HepG2 (cell line): ENCODE measurements around the gene NDUFAF8. TPM values are rescaled to one million over a fixed set of nuclear protein-coding genes. Genes with fewer than 3 reads are reported as not detected.
A peak's percentile ranks its signal among the peaks of the same experiment; 100 is the strongest.

Experiments used
- ATAC-seq: fragments of 200-7000 bp; cut with Tn5 transposase; 3 replicates; pipeline ENCODE4 v1.9.1; 2020; ENCODE audit warnings: mild to moderate bottlenecking, moderate library complexity
- BruUV-seq: library from RNA; stranded (reverse); fragments of 400-500 nt; replicated peaks from 2 replicates; lab custom pipeline; 2021; lab: Mats Ljungman, UMichigan
- CTCF ChIA-PET: fragments of 300-600 bp; formaldehyde crosslinking; extraction: SDS; loops from one replicate; lab custom pipeline; 2021; ENCODE audit warnings: low total read pairs, inconsistent platforms, low intra/inter-chr PET ratio; lab: Yijun Ruan, JAX
- POLR2A ChIA-PET: fragments of 350-600 bp; sonication (Branson Sonifier 250); formaldehyde crosslinking; loops from one replicate; lab custom pipeline; 2020; ENCODE audit warnings: antibody characterized with exemption, inconsistent platforms; lab: Yijun Ruan, JAX
- DNase-seq: peaks from one replicate; pipeline ENCODE4 v3.0.0-alpha.2; 2015; ENCODE audit warnings: low spot score
- FAIRE-seq: peaks from 3 replicates; lab custom pipeline; 2011; peaks lifted over from hg19 to GRCh38; lab: Jason Lieb, UNC
- H2AFZ ChIP-seq: one replicate; pipeline ENCODE4 v1.6.1; 2011; ENCODE audit warnings: low read length, inconsistent platforms
- H3K27ac ChIP-seq: fragments of 300-600 bp; 3 replicates; pipeline ENCODE4 v1.8.0; 2011; ENCODE audit warnings: mixed run types, mild to moderate bottlenecking, mixed read lengths, low read length, inconsistent platforms; ENCODE audit not compliant: insufficient read depth; ENCODE audit errors: extremely low read length
- H3K27me3 ChIP-seq, 2 experiments: fragments of 200-600 bp in 1 of 2; 2 replicates in 1 of 2; 3 replicates in 1 of 2; pipeline versions ENCODE4 v1.6.0 to v1.8.0; 2011; ENCODE audit warnings: low read length in 2 of 2, mild to moderate bottlenecking in 2 of 2, moderate library complexity in 2 of 2, inconsistent platforms in 1 of 2; ENCODE audit not compliant: insufficient read depth in 2 of 2, control insufficient read depth in 1 of 2
- H3K36me3 ChIP-seq, 2 experiments: fragments of 200-600 bp in 1 of 2; replicated peaks in 1 of 2; 2 replicates in 1 of 2; 3 replicates in 1 of 2; pipeline versions ENCODE4 v1.5.1 to v1.8.0; 2011; ENCODE audit warnings: low read length in 2 of 2, inconsistent platforms in 1 of 2; ENCODE audit not compliant: insufficient read depth in 2 of 2, control insufficient read depth in 1 of 2
- H3K4me1 ChIP-seq: 2 replicates; pipeline ENCODE4 v1.5.1; 2012; ENCODE audit warnings: low read length, inconsistent platforms; ENCODE audit not compliant: insufficient read depth
- H3K4me2 ChIP-seq: 2 replicates; pipeline ENCODE4 v1.6.0; 2011; ENCODE audit warnings: low read depth, low read length, inconsistent platforms
- H3K4me3 ChIP-seq, 3 experiments: fragments of 200-600 bp in 1 of 3; sonication (generic), shearing (Covaris generic) in 1 of 3; replicated peaks in 1 of 3; 2 replicates each; pipeline ENCODE4 v1.5.1; 2011 to 2016; ENCODE audit warnings: low read length in 3 of 3, inconsistent platforms in 2 of 3, low read depth in 2 of 3, mild to moderate bottlenecking in 2 of 3, control low read depth in 1 of 3, mixed read lengths in 1 of 3; ENCODE audit not compliant: insufficient read depth in 1 of 3
- H3K79me2 ChIP-seq: one replicate; pipeline ENCODE4 v1.6.1; 2011; ENCODE audit warnings: low read length, inconsistent platforms; ENCODE audit not compliant: insufficient read depth
- H3K9ac ChIP-seq: 2 replicates; pipeline ENCODE4 v1.6.0; 2011; ENCODE audit warnings: mild to moderate bottlenecking, low read depth, low read length, inconsistent platforms; ENCODE audit not compliant: insufficient read depth
- H3K9me3 ChIP-seq: 2 replicates; pipeline ENCODE4 v1.5.1; 2012; ENCODE audit warnings: mild to moderate bottlenecking, low read length
- H4K20me1 ChIP-seq: 2 replicates; pipeline ENCODE4 v1.6.0; 2011; ENCODE audit warnings: inconsistent platforms, mild to moderate bottlenecking, low read length, moderate library complexity; ENCODE audit not compliant: insufficient read depth
- CEBPB ChIP-seq: IDR thresholded peaks from 2 replicates; pipeline ENCODE4 v1.6.1; 2011; ENCODE audit warnings: low read depth, low read length, improper control_type of control experiment, borderline replicate concordance
- RORA ChIP-seq: sonication (generic); formaldehyde crosslinking; IDR thresholded peaks from 2 replicates; pipeline ENCODE4 v1.5.0; 2020; ENCODE audit warnings: mild to moderate bottlenecking, missing genetic modification reagents, moderate library complexity
- SIN3B ChIP-seq: fragments of 150-350 bp; IDR thresholded peaks from 2 replicates; pipeline ENCODE4 v1.6.1; 2014; ENCODE audit warnings: low read length
- SMAD9 ChIP-seq: sonication (generic); formaldehyde crosslinking; IDR thresholded peaks from 2 replicates; pipeline ENCODE4 v1.5.1; 2020; ENCODE audit warnings: mild to moderate bottlenecking, missing genetic modification reagents
- SMARCC2 ChIP-seq: fragments of 450-650 bp; IDR thresholded peaks from 2 replicates; pipeline ENCODE4 v1.6.1; 2017; ENCODE audit warnings: antibody characterized with exemption, mild to moderate bottlenecking
- SP4 ChIP-seq: sonication (generic); formaldehyde crosslinking; IDR thresholded peaks from 2 replicates; pipeline ENCODE4 v1.8.1; 2023; ENCODE audit warnings: mild to moderate bottlenecking, missing genetic modification reagents
- SSRP1 ChIP-seq: IDR thresholded peaks from 2 replicates; pipeline ENCODE4 v1.6.1; 2016; ENCODE audit warnings: control low read depth
- ZC3H4 ChIP-seq: sonication (generic); formaldehyde crosslinking; IDR thresholded peaks from 2 replicates; pipeline ENCODE4 v1.4.0; 2020; ENCODE audit warnings: missing genetic modification reagents, borderline replicate concordance
- ZFP1 ChIP-seq: IDR thresholded peaks from 2 replicates; pipeline ENCODE4 v1.6.1; 2016
- ZFP36L2 ChIP-seq: sonication (generic); formaldehyde crosslinking; IDR thresholded peaks from 2 replicates; pipeline ENCODE4 v1.4.0; 2020; ENCODE audit warnings: missing genetic modification reagents
- ZHX1 ChIP-seq: sonication (generic); formaldehyde crosslinking; IDR thresholded peaks from 2 replicates; pipeline ENCODE4 v1.8.1; 2022; ENCODE audit warnings: low read depth, mild to moderate bottlenecking, missing genetic modification reagents
- ZNF383 ChIP-seq: sonication (generic); formaldehyde crosslinking; IDR thresholded peaks from 2 replicates; pipeline ENCODE4 v1.4.0; 2020; ENCODE audit warnings: missing genetic modification reagents, mild to moderate bottlenecking, borderline replicate concordance
- ZNF503 ChIP-seq: sonication (generic); formaldehyde crosslinking; IDR thresholded peaks from 2 replicates; pipeline ENCODE4 v1.4.0; 2020; ENCODE audit warnings: missing genetic modification reagents
- ZNF691 ChIP-seq: sonication (generic); formaldehyde crosslinking; IDR thresholded peaks from 2 replicates; pipeline ENCODE4 v1.4.0; 2020; ENCODE audit warnings: missing genetic modification reagents, low read depth, mild to moderate bottlenecking, borderline replicate concordance
- ZNF850 ChIP-seq: sonication (generic); formaldehyde crosslinking; conservative IDR thresholded peaks from 2 replicates; pipeline ENCODE4 v1.9.0; 2021; ENCODE audit warnings: mild to moderate bottlenecking, missing genetic modification reagents
- WGBS: methylation state at CpG from one replicate; pipeline ENCODE4 v1.1.6; 2017; ENCODE audit warnings: low lambda C conversion rate; 5-methylcytosine and 5-hydroxymethylcytosine counted together
- in situ Hi-C: cut with HindIII; loops from 2 replicates; pipeline ENCODE4 v1.10.0; 2017; ENCODE audit warnings: low pct_unique_long_range_greater_than_20kb; ENCODE audit not compliant: extremely low pct_ligation_motif_present
- intact Hi-C: fragments of 100-400 bp; cut with micrococcal nuclease; formaldehyde crosslinking; loops from one replicate; pipeline ENCODE4 v1.10.0; 2022; ENCODE audit not compliant: unreplicated experiment
- polyA plus RNA-seq, 8 experiments: library from polyadenylated mRNA; depleted of rRNA in 3 of 8; stranded (reverse) in 7 of 8; unstranded in 1 of 8; fragments of >200 nt; fragmentation: Illumina TruSeq in 4 of 8; extraction: Trizol in 4 of 8; gene quantifications; 2 replicates each; pipeline versions ENCODE4 v1.2.1 to v1.2.3, GENCODE V29; 2011 to 2016; ENCODE audit warnings: low read depth in 4 of 8, missing spikeins in 1 of 8, mixed read lengths in 1 of 8; ENCODE audit not compliant: insufficient read depth in 1 of 8
- total RNA-seq, 5 experiments: library from RNA; depleted of rRNA; stranded (reverse); fragments of >200 nt; fragmentation: Illumina TruSeq; extraction: Trizol; gene quantifications; 2 replicates each; pipeline ENCODE4 v1.2.3, GENCODE V29; 2016; ENCODE audit warnings: low read depth in 1 of 5
- TF ChIP-seq, protein P1 (sequence below): sonication (generic); formaldehyde crosslinking; IDR thresholded peaks from 2 replicates; pipeline ENCODE4 v1.8.0; 2022; ENCODE audit warnings: mild to moderate bottlenecking, missing genetic modification reagents, moderate library complexity

NDUFAF8 gene
- total and polyA plus RNA-seq, 2 of the 13 experiments (the other 11 are each of a cell fraction or from before 2014, with no cell fraction given): 75.6 to 233 TPM

- TF ChIP-seq ZNF503 (CRISPR knock-in tag) (no peak), ZNF850 (CRISPR knock-in tag) (no peak), SIN3B (no peak), ZNF383 (CRISPR knock-in tag) (no peak), SSRP1 (CRISPR knock-in tag) (no peak), SP4 (peak; percentile 96), SMARCC2 (no peak), SMAD9 (CRISPR knock-in tag) (no peak)
Measured at GRCh38 chr17:81222906-81223761, 16.0 kb upstream of the NDUFAF8 start, which contains the start of gene CEP131 (continued).

DNA sequence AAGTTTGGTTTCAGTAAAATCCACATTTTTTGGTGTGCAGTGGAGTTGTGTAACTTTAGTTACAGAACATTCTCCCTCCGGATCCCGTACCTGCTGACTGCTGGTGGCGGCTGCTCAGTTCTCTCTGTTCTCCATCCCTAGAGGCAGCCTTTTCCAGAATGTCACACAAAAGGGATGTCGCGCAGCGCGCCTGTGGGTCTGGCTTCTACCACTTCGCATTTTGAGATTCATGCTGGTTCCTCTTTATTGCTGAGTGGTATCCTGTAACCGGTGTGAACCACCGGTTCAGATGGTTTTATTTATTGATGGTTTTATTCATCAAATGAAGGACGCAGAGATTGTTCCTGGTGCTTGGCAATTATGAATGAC, 15.4 kb upstream of the NDUFAF8 start:
- ATAC-seq (no peak), DNase-seq (no peak), FAIRE-seq (no peak)
- Histone ChIP-seq H3K4me1 (peaks cover 32% of the 10 kb centered on the region), H3K9me3 (no peaks in the 10 kb centered on the region), H3K27me3 (no peaks in the 10 kb centered on the region), H3K27ac (peak overlapping the region; percentile 56), H2AFZ (no peak overlapping the region), H3K9ac (peak overlapping the region; percentile 76), H3K79me2 (peaks cover 12% of the 10 kb centered on the region), H3K4me3 (peak overlapping the region; percentile 44 to 71 (median 47); a peak in 4 of 6 replicates), H3K36me3 (peaks cover 5 to 6% of the 10 kb centered on the region in 2 experiments; a peak in 4 of 5 replicates), H3K4me2 (peak overlapping the region; percentile 87), H4K20me1 (no peaks in the 10 kb centered on the region; the same call in 1 of the 2 replicates)
- in situ Hi-C loops (no loop called here), intact Hi-C loops (loop anchor here (1.0 to 5.0 kb wide), 2 partner anchors 16 to 81 kb away; partner anchors contain the start of genes NDUFAF8 and TEPSIN)
- ChIA-PET CTCF (no interaction called here), POLR2A (no interaction called here)
- 76% methylated on average over 11 of the region's 11 CpGs for whole genome bisulfite sequencing
- BruUV-seq: TSS peak; percentile 58
- TF ChIP-seq RORA (CRISPR knock-in tag) (no peak), ZFP36L2 (no peak), ZHX1 (CRISPR knock-in tag) (0 out of 2 replicates have a peak, but pooled peaks have one; percentile 23), CEBPB (peak; percentile 41; the same call in 1 of the 2 replicates), ZNF691 (CRISPR knock-in tag) (no peak), ZC3H4 (CRISPR knock-in tag) (0 out of 2 replicates have a peak, but pooled peaks have one; percentile 27), ZFP1 (CRISPR knock-in tag) (0 out of 2 replicates have a peak, but pooled peaks have one; percentile 5)
- TF ChIP-seq, protein P1, sequence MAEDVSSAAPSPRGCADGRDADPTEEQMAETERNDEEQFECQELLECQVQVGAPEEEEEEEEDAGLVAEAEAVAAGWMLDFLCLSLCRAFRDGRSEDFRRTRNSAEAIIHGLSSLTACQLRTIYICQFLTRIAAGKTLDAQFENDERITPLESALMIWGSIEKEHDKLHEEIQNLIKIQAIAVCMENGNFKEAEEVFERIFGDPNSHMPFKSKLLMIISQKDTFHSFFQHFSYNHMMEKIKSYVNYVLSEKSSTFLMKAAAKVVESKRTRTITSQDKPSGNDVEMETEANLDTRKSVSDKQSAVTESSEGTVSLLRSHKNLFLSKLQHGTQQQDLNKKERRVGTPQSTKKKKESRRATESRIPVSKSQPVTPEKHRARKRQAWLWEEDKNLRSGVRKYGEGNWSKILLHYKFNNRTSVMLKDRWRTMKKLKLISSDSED (CRISPR knock-in tag): 0 out of 2 replicates have a peak, but pooled peaks have one; percentile 15
